ENCODE measurements around the gene AIG1. TPM values are rescaled to one million over a fixed set of nuclear protein-coding genes. Genes with fewer than 3 reads are reported as not detected.
"Not testable (repeated sequence)": the region's sequence is repeated elsewhere in the genome, so short reads cannot be mapped to it uniquely, and the experiment has no call there.

Gene AIG1, protein sequence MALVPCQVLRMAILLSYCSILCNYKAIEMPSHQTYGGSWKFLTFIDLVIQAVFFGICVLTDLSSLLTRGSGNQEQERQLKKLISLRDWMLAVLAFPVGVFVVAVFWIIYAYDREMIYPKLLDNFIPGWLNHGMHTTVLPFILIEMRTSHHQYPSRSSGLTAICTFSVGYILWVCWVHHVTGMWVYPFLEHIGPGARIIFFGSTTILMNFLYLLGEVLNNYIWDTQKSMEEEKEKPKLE
- total RNA-seq = 10 to 100 TPM; 21.2 to 22.8 TPM

DNA sequence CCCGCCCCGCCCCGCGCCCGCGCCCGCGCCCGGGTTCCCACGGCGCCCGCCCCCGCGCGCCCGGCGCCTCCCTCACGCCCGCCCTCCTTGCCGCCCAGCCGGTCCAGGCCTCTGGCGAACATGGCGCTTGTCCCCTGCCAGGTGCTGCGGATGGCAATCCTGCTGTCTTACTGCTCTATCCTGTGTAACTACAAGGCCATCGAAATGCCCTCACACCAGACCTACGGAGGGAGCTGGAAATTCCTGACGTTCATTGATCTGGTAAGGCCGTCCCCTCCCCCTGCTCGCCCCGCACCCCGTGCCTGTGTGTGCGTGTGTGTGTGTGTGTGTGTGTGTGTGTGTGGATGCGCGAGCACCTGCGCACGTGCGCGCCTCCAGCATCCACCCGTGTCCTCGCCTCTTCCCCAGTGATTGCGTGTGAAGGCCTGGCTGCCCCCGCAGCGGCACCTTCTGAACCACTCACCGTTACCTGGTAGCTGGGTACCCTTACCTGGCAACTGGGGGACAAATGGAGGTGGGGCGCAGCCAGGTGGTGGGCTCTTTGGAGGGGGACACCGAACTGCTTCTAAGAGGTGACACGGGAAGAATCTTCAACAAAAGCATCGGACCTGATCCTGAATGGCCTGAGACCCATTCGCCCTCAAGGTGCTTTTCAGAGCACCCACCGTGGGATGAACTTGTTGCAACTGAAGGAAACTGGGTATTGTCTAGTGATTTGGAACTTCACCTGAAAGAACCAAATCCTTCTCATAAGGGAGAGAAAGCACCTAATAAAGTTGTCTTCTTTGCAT is at the start of gene AIG1:
Gene AIG1 (plus strand): TSS at position 84 of the 791 bp plus-strand sequence. CDS start 37 bp downstream, at position 121.
- Mint-ChIP-seq H3K27ac (peak within 1 kb of the TSS; percentile 90), H3K36me3 (ENCODE audit: low read depth) (peaks cover 2% of the 10 kb centered on the region), H3K27me3 (no peaks in the 10 kb centered on the region), H3K4me1 (peaks cover 30% of the 10 kb centered on the region), H3K4me3 (peak within 1 kb of the TSS; percentile 77), H3K9me3 (ENCODE audit: low read depth) (no peaks in the 10 kb centered on the region)
- ATAC-seq = peak; percentile 59
- ChIA-PET CTCF (interaction anchor here (0.7 to 1.7 kb wide), 4 partner anchors 9 to 369 kb away, joined by 3 to 4 read pairs (median 4); no protein-coding TSS in a partner anchor), POLR2A (no interaction called here)
- intact Hi-C loops (cut with DNase I, micrococcal nuclease) = loop anchor here (1.0 to 5.0 kb wide), 5 partner anchors 71 to 389 kb away; partner anchors contain the start of genes ADAT2 (in 1 of the 2) and PEX3 (in 1 of the 2)
- DNase-seq = peak; percentile 74

DNA sequence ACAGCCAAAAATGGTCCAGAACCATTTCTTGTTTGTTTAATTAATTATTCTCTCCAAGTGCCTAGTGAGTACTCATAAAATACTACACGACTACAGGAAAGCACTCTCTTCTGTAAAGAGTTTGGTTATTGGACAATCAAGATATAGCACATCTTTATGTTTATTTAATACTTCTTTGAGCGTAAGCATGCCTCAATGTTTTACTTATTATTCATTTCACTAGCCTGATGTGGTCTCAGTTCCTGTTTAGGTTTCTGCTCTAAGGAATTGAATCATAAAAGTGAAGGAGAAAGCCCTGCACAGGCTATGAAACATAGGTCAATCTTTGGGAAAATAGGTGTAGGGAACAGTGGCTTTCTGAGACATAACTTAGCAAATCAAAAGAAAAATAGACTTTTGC is 45.9 kb upstream of the AIG1 start:
- no peak for ATAC-seq
- H3K27ac Mint-ChIP-seq = no peak overlapping the region
- POLR2A ChIA-PET = interaction anchor here (0.6 kb wide), 1 partner anchor 79 kb away, joined by 4 read pairs; no protein-coding TSS in a partner anchor

DNA sequence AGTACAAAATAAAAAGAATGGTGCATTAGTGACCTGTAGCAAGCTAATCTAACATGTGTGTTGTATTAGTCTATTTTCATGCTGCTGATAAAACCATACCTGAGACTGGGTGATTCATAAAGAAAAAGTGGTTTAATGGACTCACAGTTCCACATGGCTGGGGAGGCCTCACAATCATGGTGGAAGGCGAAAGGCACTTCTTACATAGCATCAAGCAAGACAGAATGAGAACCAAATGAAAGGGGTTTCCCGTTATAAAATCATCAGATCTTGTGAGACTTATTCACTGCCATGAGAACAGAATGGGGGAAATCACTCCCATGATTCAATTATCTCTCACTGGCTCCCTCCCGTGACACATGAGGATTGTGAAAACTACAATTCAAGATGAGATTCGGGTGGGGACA is 45.4 kb upstream of the AIG1 start:
- Mint-ChIP-seq H3K9me3 (ENCODE audit: low read depth) (peaks cover 4% of the 10 kb centered on the region), H3K4me3 (no peak overlapping the region), H3K27ac (no peak overlapping the region), H3K36me3 (ENCODE audit: low read depth) (peaks cover 1% of the 10 kb centered on the region), H3K4me1 (peaks cover 8% of the 10 kb centered on the region), H3K27me3 (no peaks in the 10 kb centered on the region)
- intact Hi-C loops (cut with DNase I, micrococcal nuclease) = no loop called here
- peak; percentile 60 for ATAC-seq
- peak; percentile 9 for DNase-seq
- ChIA-PET POLR2A (interaction anchor here (0.6 kb wide), 1 partner anchor 80 kb away, joined by 4 read pairs; no protein-coding TSS in a partner anchor), CTCF (no interaction called here)

More for the DNA sequence above, 45.9 kb upstream of the AIG1 start:
- Mint-ChIP-seq H3K9me3 (ENCODE audit: low read depth) (peaks cover 4% of the 10 kb centered on the region), H3K4me3 (no peak overlapping the region), H3K4me1 (peaks cover 8% of the 10 kb centered on the region), H3K27me3 (no peaks in the 10 kb centered on the region), H3K36me3 (ENCODE audit: low read depth) (peaks cover 1% of the 10 kb centered on the region)
- intact Hi-C loops (cut with DNase I, micrococcal nuclease) = no loop called here
- CTCF ChIA-PET = no interaction called here
- no peak for DNase-seq

DNA sequence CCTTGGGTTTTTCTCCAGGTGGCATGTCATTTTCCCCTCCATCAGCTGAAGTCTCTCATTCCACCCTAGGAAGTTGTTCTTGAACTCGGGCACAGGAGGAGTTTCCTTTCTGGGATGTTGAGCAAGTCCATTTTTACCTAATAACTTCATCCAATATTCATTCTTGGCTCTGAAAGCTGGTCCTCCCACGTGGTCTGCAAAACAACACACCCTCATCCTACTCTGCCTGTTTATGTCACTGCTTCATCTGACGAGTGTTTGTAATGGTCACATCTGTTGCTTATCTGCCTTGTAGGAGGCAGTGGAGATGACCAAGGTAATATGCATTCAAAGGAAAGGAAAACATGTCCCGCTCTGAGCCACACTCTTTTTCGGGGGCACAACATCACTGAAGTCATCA is 41.7 kb upstream of the AIG1 start:
- Mint-ChIP-seq H3K36me3 (ENCODE audit: low read depth) (peaks cover 1% of the 10 kb centered on the region), H3K4me3 (no peak overlapping the region), H3K27ac (no peak overlapping the region), H3K9me3 (ENCODE audit: low read depth) (peaks cover 9% of the 10 kb centered on the region), H3K27me3 (no peaks in the 10 kb centered on the region), H3K4me1 (peaks cover 8% of the 10 kb centered on the region)
- POLR2A ChIA-PET = no interaction called here
- ATAC-seq (no peak), DNase-seq (no peak)
- intact Hi-C loops (cut with DNase I, micrococcal nuclease) = no loop called here
- CTCF ChIA-PET = interaction anchor here (2.2 kb wide), 1 partner anchor 7 kb away, joined by 9 read pairs; no protein-coding TSS in a partner anchor

DNA sequence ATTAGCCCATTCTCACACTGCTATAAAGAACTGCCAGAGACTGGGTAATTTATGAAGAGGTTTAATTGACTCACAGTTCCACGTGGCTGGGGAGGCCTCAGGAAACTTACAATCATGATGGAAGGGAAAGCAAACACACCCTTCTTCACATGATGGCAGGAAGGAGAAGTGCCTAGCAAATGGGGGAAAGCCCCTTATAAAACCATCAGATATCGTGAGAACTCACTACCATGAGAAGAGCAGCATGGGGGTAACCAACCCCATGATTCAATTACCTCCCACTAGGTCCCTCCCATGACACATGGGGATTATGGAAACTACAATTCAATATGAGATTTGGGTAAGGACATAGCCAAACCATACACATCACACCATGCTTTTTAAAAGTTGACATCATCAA is 39.8 kb upstream of the AIG1 start:
- H3K36me3 Mint-ChIP-seq (ENCODE audit: low read depth); H3K4me1 Mint-ChIP-seq; CTCF ChIA-PET; POLR2A ChIA-PET; H3K27ac Mint-ChIP-seq; H3K27me3 Mint-ChIP-seq; DNase-seq; H3K9me3 Mint-ChIP-seq (ENCODE audit: low read depth); H3K4me3 Mint-ChIP-seq; intact Hi-C loops (cut with DNase I, micrococcal nuclease); ATAC-seq: not testable (repeated sequence)

DNA sequence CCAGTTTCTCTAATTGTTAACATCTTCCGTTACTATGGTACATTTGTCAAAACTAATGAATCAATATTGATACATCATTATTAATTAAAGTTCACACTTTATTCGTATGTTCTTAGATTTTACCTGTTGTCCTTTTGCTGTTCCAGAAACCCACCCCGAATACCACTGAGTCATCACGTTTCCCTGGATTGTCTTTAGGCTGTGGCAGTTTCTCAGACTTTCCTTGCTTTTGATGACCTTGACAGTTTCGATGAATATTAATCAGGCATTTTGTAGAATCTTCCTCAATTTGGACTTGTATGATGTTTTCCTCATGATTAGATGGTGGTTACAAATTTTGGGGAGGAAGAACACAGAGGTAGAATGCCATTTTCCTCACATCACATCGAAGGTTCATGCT is 39.1 kb upstream of the AIG1 start:
- intact Hi-C loops (cut with DNase I, micrococcal nuclease) = no loop called here
- CTCF ChIA-PET = interaction anchor here (1.8 kb wide), 1 partner anchor 329 kb away, joined by 5 read pairs; no protein-coding TSS in a partner anchor

DNA sequence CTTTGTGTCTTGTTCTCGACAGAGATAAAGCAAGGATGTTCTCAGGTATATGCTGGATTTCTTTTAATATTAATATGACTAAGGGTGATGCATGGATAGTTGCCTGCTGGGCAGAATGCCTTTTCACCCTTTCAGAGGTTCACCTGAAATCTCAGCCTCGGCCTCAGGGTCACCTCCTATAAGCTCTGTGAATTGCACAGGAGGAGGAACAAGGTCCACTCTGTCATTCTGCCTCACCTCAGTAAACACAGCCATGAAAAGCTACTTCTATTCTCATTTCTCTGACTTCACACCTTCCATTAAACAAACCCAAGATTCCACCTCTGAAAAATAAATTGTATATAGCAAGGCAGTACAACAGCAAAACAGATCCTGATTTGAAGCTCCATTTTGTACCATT is 38.1 kb upstream of the AIG1 start:
- no peak overlapping the region for H3K4me3 Mint-ChIP-seq
- H3K36me3 Mint-ChIP-seq (ENCODE audit: low read depth) = peaks cover 2% of the 10 kb centered on the region
- ATAC-seq (no peak), DNase-seq (no peak)
- no peak overlapping the region for H3K27ac Mint-ChIP-seq
- peaks cover 8% of the 10 kb centered on the region for H3K9me3 Mint-ChIP-seq (ENCODE audit: low read depth)
- peaks cover 5% of the 10 kb centered on the region for H3K4me1 Mint-ChIP-seq
- intact Hi-C loops (cut with DNase I, micrococcal nuclease) = no loop called here
- no peaks in the 10 kb centered on the region for H3K27me3 Mint-ChIP-seq
- ChIA-PET POLR2A (interaction anchor here (0.7 kb wide), 1 partner anchor 403 kb away, joined by 3 read pairs; no protein-coding TSS in a partner anchor), CTCF (interaction anchor here (0.6 to 1.8 kb wide), 2 partner anchors 16 to 330 kb away, joined by 3 to 5 read pairs; no protein-coding TSS in a partner anchor)

More for the DNA sequence above, 39.1 kb upstream of the AIG1 start:
- DNase-seq (no peak), ATAC-seq (no peak)
- Mint-ChIP-seq H3K36me3 (ENCODE audit: low read depth) (peaks cover 3% of the 10 kb centered on the region), H3K4me1 (no peaks in the 10 kb centered on the region), H3K4me3 (no peak overlapping the region), H3K9me3 (ENCODE audit: low read depth) (peaks cover 8% of the 10 kb centered on the region), H3K27me3 (no peaks in the 10 kb centered on the region), H3K27ac (no peak overlapping the region)
- POLR2A ChIA-PET = no interaction called here

DNA sequence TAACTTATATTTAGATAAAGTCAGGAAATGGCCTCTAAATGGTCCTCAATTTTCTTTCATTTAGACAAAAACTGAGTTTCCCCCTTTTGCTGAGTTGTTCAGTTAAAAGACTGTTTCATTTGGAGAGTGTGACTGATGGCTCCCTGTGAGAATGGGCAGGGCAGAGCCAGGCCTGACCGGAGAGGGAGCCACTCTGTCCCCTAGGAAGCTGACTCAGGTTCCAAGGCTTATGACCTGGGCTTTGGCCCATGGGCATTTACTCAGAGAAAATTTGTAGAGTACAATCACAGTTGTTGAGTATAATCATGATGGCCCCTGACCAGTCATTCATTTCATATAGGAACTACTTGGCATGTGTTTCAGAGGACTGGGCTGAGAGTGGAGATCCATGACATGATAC is 37.0 kb upstream of the AIG1 start:
- no peak overlapping the region for H3K27ac Mint-ChIP-seq
- DNase-seq (no peak), ATAC-seq (no peak)
- intact Hi-C loops (cut with DNase I, micrococcal nuclease) = no loop called here
- H3K4me3 Mint-ChIP-seq = no peak overlapping the region
- ChIA-PET POLR2A (interaction anchor here (0.5 kb wide), 1 partner anchor 184 kb away, joined by 4 read pairs; no protein-coding TSS in a partner anchor), CTCF (interaction anchor here (0.6 to 1.3 kb wide), 3 partner anchors 211 to 331 kb away, joined by 3 to 7 read pairs (median 3); no protein-coding TSS in a partner anchor)
- no peaks in the 10 kb centered on the region for H3K27me3 Mint-ChIP-seq
- H3K9me3 Mint-ChIP-seq (ENCODE audit: low read depth) = peaks cover 8% of the 10 kb centered on the region
- H3K36me3 Mint-ChIP-seq (ENCODE audit: low read depth) = peaks cover 2% of the 10 kb centered on the region
- H3K4me1 Mint-ChIP-seq = peaks cover 5% of the 10 kb centered on the region

DNA sequence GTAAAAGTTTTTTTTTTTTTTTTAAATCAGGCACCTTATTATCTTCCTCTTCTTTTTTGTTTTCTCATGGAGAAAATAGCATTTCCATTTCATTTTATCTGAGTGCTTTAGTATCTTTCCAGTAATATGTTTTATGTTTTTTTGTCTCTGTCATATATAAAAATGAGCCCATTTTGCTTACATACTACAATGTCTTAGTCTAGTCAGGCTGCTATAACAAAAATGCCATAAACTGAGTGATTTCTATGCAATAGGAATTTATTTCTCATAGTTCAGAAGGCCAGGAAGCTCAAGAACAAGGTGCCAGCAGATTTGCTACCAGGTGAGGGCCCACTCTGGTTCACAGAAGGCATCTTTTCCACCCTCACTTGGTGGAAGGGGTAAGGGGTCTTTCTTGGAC is 35.7 kb upstream of the AIG1 start:
- H3K9me3 Mint-ChIP-seq (ENCODE audit: low read depth) = peaks cover 8% of the 10 kb centered on the region
- intact Hi-C loops (cut with DNase I, micrococcal nuclease) = loop anchor here (5.0 kb wide), 2 partner anchors 402 to 458 kb away; no protein-coding TSS in a partner anchor
- no peaks in the 10 kb centered on the region for H3K27me3 Mint-ChIP-seq
- peaks cover 2% of the 10 kb centered on the region for H3K36me3 Mint-ChIP-seq (ENCODE audit: low read depth)
- ChIA-PET POLR2A (no interaction called here), CTCF (interaction anchor here (1.2 to 1.3 kb wide), 2 partner anchors 333 to 550 kb away, joined by 3 to 7 read pairs; no protein-coding TSS in a partner anchor)
- no peak overlapping the region for H3K4me3 Mint-ChIP-seq
- ATAC-seq = no peak
- no peak overlapping the region for H3K27ac Mint-ChIP-seq
- peaks cover 5% of the 10 kb centered on the region for H3K4me1 Mint-ChIP-seq
- no peak for DNase-seq

DNA sequence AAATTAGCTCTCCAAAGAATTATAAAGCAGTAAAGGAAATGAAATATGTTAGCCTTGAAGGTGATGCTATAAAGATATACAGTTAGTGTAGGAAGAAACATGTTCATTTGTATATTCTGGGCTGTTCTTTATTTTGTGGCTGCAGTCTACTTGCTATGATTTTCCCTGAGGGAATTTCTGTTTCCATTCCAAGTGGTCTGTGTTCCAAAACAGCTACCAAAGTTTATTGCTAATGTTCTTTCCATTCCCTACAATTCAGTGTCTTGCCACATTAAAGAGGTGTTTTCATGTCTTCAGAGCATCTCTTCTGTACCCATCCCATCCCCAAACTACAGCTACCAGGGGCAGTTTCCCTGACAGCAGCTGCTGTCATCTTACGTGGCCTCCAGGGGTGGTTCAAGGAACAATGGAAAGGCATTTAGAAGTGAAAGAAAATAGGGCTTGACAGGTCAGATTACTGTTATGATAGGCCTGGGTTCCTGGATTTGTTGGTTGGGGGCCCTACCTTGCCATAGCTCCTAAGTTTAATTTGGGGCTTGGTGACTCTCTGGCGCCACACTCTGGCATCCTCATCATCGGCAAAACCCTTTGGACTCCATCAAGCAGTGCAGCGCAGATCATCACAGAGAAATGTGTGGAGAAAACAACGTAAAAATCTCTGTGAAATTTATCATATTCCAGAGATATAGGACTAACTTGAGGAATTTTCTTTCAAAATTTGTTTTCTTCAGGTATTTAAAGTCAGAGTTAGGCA is 33.8 kb upstream of the AIG1 start:
- Mint-ChIP-seq H3K9me3 (ENCODE audit: low read depth) (peaks cover 4% of the 10 kb centered on the region), H3K36me3 (ENCODE audit: low read depth) (peaks cover 2% of the 10 kb centered on the region), H3K27ac (no peak overlapping the region), H3K27me3 (no peaks in the 10 kb centered on the region), H3K4me3 (no peak overlapping the region), H3K4me1 (peaks cover 5% of the 10 kb centered on the region)
- CTCF ChIA-PET = interaction anchor here (0.6 to 2.3 kb wide), 37 partner anchors 9 to 556 kb away, joined by 3 to 41 read pairs (median 4); no protein-coding TSS in a partner anchor
- intact Hi-C loops (cut with DNase I, micrococcal nuclease) = loop anchor here (1.0 to 5.0 kb wide), 6 partner anchors 334 to 552 kb away; no protein-coding TSS in a partner anchor
- ATAC-seq (peak; percentile 83), DNase-seq (peak; percentile 76)
- POLR2A ChIA-PET = interaction anchor here (1.0 kb wide), 1 partner anchor 105 kb away, joined by 4 read pairs; no protein-coding TSS in a partner anchor

Data from activated CD4-positive, alpha-beta T cell treated with anti-CD3 and anti-CD28 coated beads for 36 hours (primary cell).